Right kidney (tissue), 1 donor: ENCODE data around the gene CCDC78.
A peak's percentile ranks its signal among the peaks of the same experiment; 100 is the strongest.

Source experiments
- DNase-seq: peaks from one replicate; pipeline ENCODE4 v3.0.0-alpha.2; 2016

The CCDC78 gene

GRCh38 chr16:709566-710499, 16.4 kb downstream of the CCDC78 start:
- DNase-seq: no peak

GRCh38 chr16:708959-709358, 17.3 kb downstream of the CCDC78 start:
- no peak for DNase-seq

- no peak for DNase-seq
Measured at GRCh38 chr16:708019-708418, 18.2 kb downstream of the CCDC78 start.

- DNase-seq: no peak
Measured at GRCh38 chr16:707062-707538, 19.1 kb downstream of the CCDC78 start.

GRCh38 chr16:706189-707061, 19.8 kb downstream of the CCDC78 start:
- DNase-seq: no peak

GRCh38 chr16:705431-706188, 20.6 kb downstream of the CCDC78 start, which contains the start of gene FBXL16:
FBXL16 (minus strand) TSS chr16:705801; CDS start chr16:697405, 8,396 bp downstream.
- DNase-seq: no peak

GRCh38 chr16:704552-705380, 21.5 kb downstream of the CCDC78 start:
- no peak for DNase-seq

- no peak for DNase-seq
Measured at GRCh38 chr16:704047-704446, 22.2 kb downstream of the CCDC78 start.

GRCh38 chr16:703406-703805, 22.8 kb downstream of the CCDC78 start:
- no peak for DNase-seq

- no peak for DNase-seq
Measured at GRCh38 chr16:702341-702740, 23.9 kb downstream of the CCDC78 start.

- peak; percentile 69 for DNase-seq
Measured at GRCh38 chr16:700684-701584, 25.3 kb downstream of the CCDC78 start.

GRCh38 chr16:698911-699671, 27.2 kb downstream of the CCDC78 start:
- no peak for DNase-seq

GRCh38 chr16:695355-696089, 30.7 kb downstream of the CCDC78 start:
- DNase-seq: peak; percentile 58

- no peak for DNase-seq
Measured at GRCh38 chr16:694863-695354, 31.3 kb downstream of the CCDC78 start.

GRCh38 chr16:694187-694862, 31.9 kb downstream of the CCDC78 start:
- DNase-seq: no peak

GRCh38 chr16:693766-694165, 32.5 kb downstream of the CCDC78 start:
- no peak for DNase-seq

GRCh38 chr16:693364-693763, 32.9 kb downstream of the CCDC78 start:
- no peak for DNase-seq
